Measurements from ENCODE around the gene GAD1.

DNA sequence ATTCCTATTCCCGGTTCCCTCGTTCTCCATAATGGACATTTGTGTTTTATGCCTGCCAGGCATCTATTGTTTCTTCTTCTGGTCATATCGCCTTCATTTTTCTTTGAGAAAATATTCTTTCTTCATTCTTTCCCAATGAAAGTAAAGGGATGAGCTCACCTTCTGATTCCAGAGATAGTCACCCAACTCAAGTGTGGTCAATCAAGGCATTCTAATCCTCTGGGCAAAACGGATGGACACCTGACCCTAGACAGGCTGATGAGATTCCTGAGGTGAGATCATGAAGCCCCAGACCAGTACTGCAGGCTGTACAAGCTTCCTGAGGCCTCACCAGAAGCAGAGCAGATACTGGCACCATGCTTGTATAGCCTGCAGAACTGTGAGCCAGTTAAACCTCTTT is 52.8 kb downstream of the GAD1 start:
- TF ChIP-seq EP300 (IDR thresholded peaks at IDR 0.05) (no peak), USF2 (IDR thresholded peaks at IDR 0.05) (no peak), REST (IDR thresholded peaks at IDR 0.05) (no peak), SMC3 (IDR thresholded peaks at IDR 0.05) (no peak)
- TF ChIP-seq, protein P1, sequence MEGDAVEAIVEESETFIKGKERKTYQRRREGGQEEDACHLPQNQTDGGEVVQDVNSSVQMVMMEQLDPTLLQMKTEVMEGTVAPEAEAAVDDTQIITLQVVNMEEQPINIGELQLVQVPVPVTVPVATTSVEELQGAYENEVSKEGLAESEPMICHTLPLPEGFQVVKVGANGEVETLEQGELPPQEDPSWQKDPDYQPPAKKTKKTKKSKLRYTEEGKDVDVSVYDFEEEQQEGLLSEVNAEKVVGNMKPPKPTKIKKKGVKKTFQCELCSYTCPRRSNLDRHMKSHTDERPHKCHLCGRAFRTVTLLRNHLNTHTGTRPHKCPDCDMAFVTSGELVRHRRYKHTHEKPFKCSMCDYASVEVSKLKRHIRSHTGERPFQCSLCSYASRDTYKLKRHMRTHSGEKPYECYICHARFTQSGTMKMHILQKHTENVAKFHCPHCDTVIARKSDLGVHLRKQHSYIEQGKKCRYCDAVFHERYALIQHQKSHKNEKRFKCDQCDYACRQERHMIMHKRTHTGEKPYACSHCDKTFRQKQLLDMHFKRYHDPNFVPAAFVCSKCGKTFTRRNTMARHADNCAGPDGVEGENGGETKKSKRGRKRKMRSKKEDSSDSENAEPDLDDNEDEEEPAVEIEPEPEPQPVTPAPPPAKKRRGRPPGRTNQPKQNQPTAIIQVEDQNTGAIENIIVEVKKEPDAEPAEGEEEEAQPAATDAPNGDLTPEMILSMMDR (IDR thresholded peaks at IDR 0.05) = no peak

All from A549 (cell line).